SIG-M5 (cell line): ENCODE results near the gene RNF114.
"Not testable (repeated sequence)": the region's sequence is repeated elsewhere in the genome, so short reads cannot be mapped to it uniquely, and the experiment has no call there.

ENCODE experiments used
- DNase-seq: peaks from one replicate; lab custom pipeline; 2025; lab: John Stamatoyannopoulos, UW

RNF114 gene

GRCh38 chr20:49936153-49937026 lies at the start of gene RNF114:
Gene RNF114 (plus strand): TSS chr20:49936397. CDS start chr20:49936413, 16 bp downstream.
- no peak for DNase-seq

- DNase-seq: no peak
Measured at GRCh38 chr20:49886571-49887213, 49.5 kb upstream of the RNF114 start.

GRCh38 chr20:49887251-49888211 lies 48.7 kb upstream of the RNF114 start:
- DNase-seq: no peak

GRCh38 chr20:49888212-49889000 lies 47.8 kb upstream of the RNF114 start:
- DNase-seq: no peak

GRCh38 chr20:49889001-49889934 lies 46.9 kb upstream of the RNF114 start:
- DNase-seq: no peak

- no peak for DNase-seq
Measured at GRCh38 chr20:49889935-49890333, 46.3 kb upstream of the RNF114 start.

GRCh38 chr20:49890471-49891361 lies 45.5 kb upstream of the RNF114 start:
- no peak for DNase-seq

GRCh38 chr20:49891476-49892110 lies 44.6 kb upstream of the RNF114 start:
- no peak for DNase-seq

GRCh38 chr20:49892260-49892659 lies 43.9 kb upstream of the RNF114 start:
- DNase-seq: no peak

- DNase-seq: no peak
Measured at GRCh38 chr20:49892817-49893216, 43.4 kb upstream of the RNF114 start.

- no peak for DNase-seq
Measured at GRCh38 chr20:49893242-49894072, 42.7 kb upstream of the RNF114 start.

- DNase-seq: no peak
Measured at GRCh38 chr20:49894073-49894470, 42.1 kb upstream of the RNF114 start.

- DNase-seq: not testable (repeated sequence)
Measured at GRCh38 chr20:49895474-49896093, 40.6 kb upstream of the RNF114 start.

GRCh38 chr20:49896204-49896603 lies 40.0 kb upstream of the RNF114 start:
- DNase-seq: peak; percentile 56

- no peak for DNase-seq
Measured at GRCh38 chr20:49899541-49900383, 36.4 kb upstream of the RNF114 start.

- DNase-seq: no peak
Measured at GRCh38 chr20:49901588-49901987, 34.6 kb upstream of the RNF114 start.
